KMS-11 (cell line): Measurements from ENCODE around the gene MBOAT1.
A peak's percentile ranks its signal among the peaks of the same experiment; 100 is the strongest.

Experiments used
- H2AFZ ChIP-seq: fragments of 200-600 bp; sonication (generic); 2 replicates; pipeline ENCODE4 v1.6.1; 2016; ENCODE audit warnings: antibody characterized with exemption, mixed run types, low read depth
- H3K27ac ChIP-seq: fragments of 200-600 bp; sonication (generic); 2 replicates; pipeline ENCODE4 v1.6.1; 2016; ENCODE audit warnings: mild to moderate bottlenecking, mixed run types
- H3K27me3 ChIP-seq: fragments of 200-600 bp; sonication (generic); 2 replicates; pipeline ENCODE4 v1.6.1; 2017; ENCODE audit warnings: mild to moderate bottlenecking, low read depth, mixed run types, moderate library complexity; ENCODE audit not compliant: insufficient read depth
- H3K36me3 ChIP-seq: fragments of 200-600 bp; sonication (generic); 2 replicates; pipeline ENCODE4 v1.6.1; 2017; ENCODE audit warnings: mild to moderate bottlenecking, mixed run types; ENCODE audit not compliant: insufficient read depth
- H3K4me1 ChIP-seq: fragments of 200-600 bp; sonication (generic); 2 replicates; pipeline ENCODE4 v1.6.1; 2016; ENCODE audit warnings: mild to moderate bottlenecking, low read depth, mixed run types; ENCODE audit not compliant: poor library complexity, severe bottlenecking
- H3K4me2 ChIP-seq: fragments of 200-600 bp; sonication (generic); 2 replicates; pipeline ENCODE4 v1.7.0; 2016; ENCODE audit warnings: mild to moderate bottlenecking, mixed run types
- H3K4me3 ChIP-seq: fragments of 200-600 bp; sonication (generic); IDR thresholded peaks from 2 replicates; pipeline ENCODE4 v1.6.1; 2017; ENCODE audit warnings: low read depth, low read length, mixed read lengths; ENCODE audit not compliant: insufficient read depth
- H3K79me2 ChIP-seq: fragments of 200-600 bp; sonication (generic); 2 replicates; pipeline ENCODE4 v1.6.1; 2016; ENCODE audit warnings: low read depth, mixed run types; ENCODE audit not compliant: insufficient read depth
- H3K9ac ChIP-seq: fragments of 200-600 bp; sonication (generic); 2 replicates; pipeline ENCODE4 v1.6.1; 2016; ENCODE audit warnings: mild to moderate bottlenecking, mixed run types
- H4K20me1 ChIP-seq: fragments of 200-600 bp; sonication (generic); 2 replicates; pipeline ENCODE4 v1.6.1; 2016; ENCODE audit warnings: mild to moderate bottlenecking, mixed run types; ENCODE audit not compliant: insufficient read depth
- CTCF ChIP-seq: fragments of 200-600 bp; sonication (generic); conservative IDR thresholded peaks from 2 replicates; pipeline ENCODE4 v1.6.1; 2017; ENCODE audit warnings: low read depth, mild to moderate bottlenecking, antibody characterized with exemption, low read length, moderate library complexity, mixed read lengths

Gene MBOAT1

GRCh38 chr6:20098267-20098876, 113.9 kb downstream of the MBOAT1 start:
- TF ChIP-seq CTCF: no peak
- Histone ChIP-seq H3K9ac (no peak overlapping the region), H3K79me2 (no peaks in the 10 kb centered on the region), H3K4me1 (peaks cover 10% of the 10 kb centered on the region), H3K4me3 (no peak overlapping the region), H3K36me3 (no peaks in the 10 kb centered on the region), H3K4me2 (no peak overlapping the region), H3K27ac (no peak overlapping the region), H4K20me1 (no peaks in the 10 kb centered on the region), H2AFZ (no peak overlapping the region), H3K27me3 (no peaks in the 10 kb centered on the region)

DNA sequence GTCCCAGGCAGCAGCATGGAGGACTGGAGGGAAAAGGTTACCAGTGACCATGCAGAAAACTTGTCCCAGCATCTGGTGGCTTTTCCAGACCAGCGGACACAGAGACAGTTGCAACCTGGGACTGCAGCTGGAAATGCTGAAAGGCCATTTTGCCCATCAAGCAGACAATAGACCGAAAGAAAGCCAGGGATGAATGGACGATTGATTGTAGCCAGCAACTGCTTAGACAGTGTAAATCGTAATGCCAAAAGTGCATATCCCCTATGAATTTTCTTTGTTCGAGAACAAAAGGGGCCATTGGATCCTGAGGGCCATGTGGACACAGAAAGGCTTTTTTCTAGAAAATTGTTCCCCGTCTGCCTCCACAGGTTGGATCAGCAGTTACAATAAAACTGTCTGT, 115.7 kb downstream of the MBOAT1 start:
- H3K79me2 ChIP-seq: no peaks in the 10 kb centered on the region
- no peak overlapping the region for H3K4me2 ChIP-seq
- H3K4me1 ChIP-seq: peaks cover 18% of the 10 kb centered on the region
- no peak overlapping the region for H2AFZ ChIP-seq
- H3K27me3 ChIP-seq: no peaks in the 10 kb centered on the region
- H3K4me3 ChIP-seq: no peak overlapping the region
- no peak for TF ChIP-seq CTCF
- no peak overlapping the region for H3K9ac ChIP-seq
- H3K36me3 ChIP-seq: no peaks in the 10 kb centered on the region
- H4K20me1 ChIP-seq: no peaks in the 10 kb centered on the region
- no peak overlapping the region for H3K27ac ChIP-seq

- Histone ChIP-seq H2AFZ (no peak overlapping the region), H3K9ac (no peak overlapping the region), H3K27ac (no peak overlapping the region), H3K36me3 (no peaks in the 10 kb centered on the region), H3K4me3 (no peak overlapping the region), H4K20me1 (no peaks in the 10 kb centered on the region), H3K79me2 (no peaks in the 10 kb centered on the region), H3K27me3 (no peaks in the 10 kb centered on the region), H3K4me2 (no peak overlapping the region), H3K4me1 (peaks cover 18% of the 10 kb centered on the region)
- no peak for TF ChIP-seq CTCF
Observed at GRCh38 chr6:20095436-20095835, 116.8 kb downstream of the MBOAT1 start.

DNA sequence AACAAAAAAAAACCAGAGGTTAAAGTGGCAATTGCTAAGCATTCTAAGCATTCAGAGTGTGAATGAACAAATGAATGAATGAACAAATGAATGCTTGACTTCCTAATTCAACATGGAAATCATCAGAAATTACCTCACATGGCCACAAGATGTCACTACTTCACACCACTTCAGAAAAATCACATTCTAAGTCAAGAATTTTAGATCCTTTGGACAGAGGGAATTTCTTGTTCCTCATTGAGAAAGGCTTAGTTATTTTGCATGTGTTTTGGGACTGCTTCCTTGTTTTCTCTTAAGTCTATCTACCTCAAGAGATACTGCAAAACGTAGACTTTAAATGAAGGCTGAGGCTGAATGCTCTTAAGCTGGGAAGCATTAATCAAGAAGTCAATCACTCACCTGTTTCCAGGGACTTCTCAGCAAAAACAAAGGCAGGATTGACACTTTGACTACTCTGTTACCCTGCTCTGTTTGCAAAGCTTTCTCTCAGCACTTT, 120.2 kb downstream of the MBOAT1 start:
- Histone ChIP-seq H3K27ac (no peak overlapping the region; the same call in 1 of the 2 replicates), H3K4me1 (peaks cover 18% of the 10 kb centered on the region), H3K36me3 (no peaks in the 10 kb centered on the region), H4K20me1 (no peaks in the 10 kb centered on the region), H2AFZ (no peak overlapping the region), H3K27me3 (no peaks in the 10 kb centered on the region), H3K9ac (no peak overlapping the region), H3K4me3 (no peak overlapping the region), H3K4me2 (no peak overlapping the region), H3K79me2 (no peaks in the 10 kb centered on the region)
- peak; percentile 74 for TF ChIP-seq CTCF
